Germinal center (tissue), 1 donor: ENCODE measurements around the gene TEX22.
"Not testable (repeated sequence)": the region's sequence is repeated elsewhere in the genome, so short reads cannot be mapped to it uniquely, and the experiment has no call there.

Source experiments
- DNase-seq: peaks from one replicate; pipeline ENCODE4 v3.0.0; 2012; ENCODE audit warnings: mixed read lengths, low spot score

Gene TEX22, protein sequence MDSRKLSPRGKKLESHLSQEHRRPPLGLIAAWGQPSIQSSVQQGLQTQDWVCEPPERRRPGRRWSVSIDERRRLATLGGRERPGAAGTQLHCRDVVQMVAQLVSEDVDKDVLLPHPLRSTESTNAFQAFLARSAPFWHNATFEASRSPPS

GRCh38 chr14:105398044-105398725 lies at the start of gene TEX22:
TEX22 (plus strand) TSS chr14:105398538; CDS start chr14:105399341, 803 bp downstream.
- DNase-seq = peak; percentile 93

DNA sequence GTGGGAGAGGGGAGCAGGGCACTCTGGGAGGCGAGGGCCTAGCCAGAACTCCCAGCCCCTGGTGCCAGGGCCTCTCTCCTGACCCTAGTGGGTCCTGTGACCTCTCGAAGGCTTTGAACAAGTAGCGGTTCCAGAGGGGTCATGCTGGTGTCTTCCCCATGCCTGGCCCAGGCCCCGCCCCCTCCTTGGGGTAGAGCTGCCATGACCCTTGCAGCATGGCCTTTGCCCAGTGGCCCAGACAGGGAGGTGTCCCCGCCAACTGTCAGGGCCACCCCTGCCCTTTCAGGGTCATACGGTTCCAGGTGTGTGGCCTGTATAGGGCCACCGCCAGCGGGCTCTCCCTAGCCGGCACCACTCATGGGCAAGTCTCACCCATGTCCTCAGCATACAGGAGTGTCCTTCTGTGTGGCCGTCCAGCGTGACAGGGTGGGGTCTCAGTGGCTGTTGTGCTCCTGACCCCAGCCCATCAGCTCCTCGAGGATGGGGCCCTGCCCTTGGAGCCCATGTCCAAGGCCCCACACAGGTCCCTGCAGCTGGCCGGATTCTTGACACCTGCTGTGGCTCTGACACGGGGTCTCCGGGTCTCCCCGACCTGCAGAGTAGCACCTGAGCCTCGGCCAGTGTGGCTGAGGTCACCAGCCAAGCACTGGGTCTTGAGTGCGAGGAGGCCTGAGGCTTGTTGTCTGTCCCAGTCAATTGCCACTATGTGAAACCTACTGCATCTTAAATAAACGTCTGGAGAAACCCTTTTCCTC lies 49.2 kb upstream of the TEX22 start:
- no peak for DNase-seq

- no peak for DNase-seq
Measured at GRCh38 chr14:105349992-105350391, 48.3 kb upstream of the TEX22 start.

DNA sequence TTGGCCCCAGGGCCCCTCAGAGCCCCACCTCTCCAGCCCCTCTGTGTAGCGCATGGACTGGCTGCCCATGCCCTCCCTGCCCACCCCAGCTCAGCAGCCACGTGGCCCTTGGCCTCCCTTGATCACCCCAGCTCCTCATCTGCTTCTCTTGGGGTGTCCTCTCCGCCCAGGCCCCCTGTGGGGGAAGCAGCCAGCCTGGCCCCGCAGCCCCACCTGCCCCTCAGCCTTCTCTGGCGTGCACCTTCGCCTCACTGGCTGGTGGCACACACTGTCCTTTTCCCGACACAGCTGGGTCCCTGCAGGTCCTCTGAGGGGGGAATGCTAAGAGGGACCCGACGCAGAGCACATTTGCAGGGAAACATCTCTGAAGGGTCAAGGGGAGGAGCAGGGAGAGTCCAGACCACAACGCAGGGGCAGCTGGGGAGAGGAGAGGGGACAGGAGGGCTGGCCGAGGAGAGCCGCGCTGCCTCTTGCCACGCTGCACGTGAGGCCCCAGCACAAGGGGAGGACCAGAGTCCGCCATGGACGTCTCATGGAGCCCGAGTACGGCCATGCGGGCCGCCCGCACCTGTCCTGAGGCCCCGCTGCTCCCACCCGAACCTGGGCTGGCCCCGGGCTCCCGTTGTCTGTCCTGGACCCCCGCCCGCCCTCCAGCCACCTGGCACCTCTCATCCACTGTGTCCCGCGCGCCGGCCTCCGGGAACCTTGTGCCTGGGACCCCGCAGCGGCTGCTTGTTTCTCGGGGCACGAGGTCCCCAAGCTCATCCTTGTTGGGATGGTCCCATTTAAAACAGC lies 47.7 kb upstream of the TEX22 start:
- DNase-seq = no peak

- no peak for DNase-seq
Measured at GRCh38 chr14:105351410-105351809, 46.9 kb upstream of the TEX22 start.

DNA sequence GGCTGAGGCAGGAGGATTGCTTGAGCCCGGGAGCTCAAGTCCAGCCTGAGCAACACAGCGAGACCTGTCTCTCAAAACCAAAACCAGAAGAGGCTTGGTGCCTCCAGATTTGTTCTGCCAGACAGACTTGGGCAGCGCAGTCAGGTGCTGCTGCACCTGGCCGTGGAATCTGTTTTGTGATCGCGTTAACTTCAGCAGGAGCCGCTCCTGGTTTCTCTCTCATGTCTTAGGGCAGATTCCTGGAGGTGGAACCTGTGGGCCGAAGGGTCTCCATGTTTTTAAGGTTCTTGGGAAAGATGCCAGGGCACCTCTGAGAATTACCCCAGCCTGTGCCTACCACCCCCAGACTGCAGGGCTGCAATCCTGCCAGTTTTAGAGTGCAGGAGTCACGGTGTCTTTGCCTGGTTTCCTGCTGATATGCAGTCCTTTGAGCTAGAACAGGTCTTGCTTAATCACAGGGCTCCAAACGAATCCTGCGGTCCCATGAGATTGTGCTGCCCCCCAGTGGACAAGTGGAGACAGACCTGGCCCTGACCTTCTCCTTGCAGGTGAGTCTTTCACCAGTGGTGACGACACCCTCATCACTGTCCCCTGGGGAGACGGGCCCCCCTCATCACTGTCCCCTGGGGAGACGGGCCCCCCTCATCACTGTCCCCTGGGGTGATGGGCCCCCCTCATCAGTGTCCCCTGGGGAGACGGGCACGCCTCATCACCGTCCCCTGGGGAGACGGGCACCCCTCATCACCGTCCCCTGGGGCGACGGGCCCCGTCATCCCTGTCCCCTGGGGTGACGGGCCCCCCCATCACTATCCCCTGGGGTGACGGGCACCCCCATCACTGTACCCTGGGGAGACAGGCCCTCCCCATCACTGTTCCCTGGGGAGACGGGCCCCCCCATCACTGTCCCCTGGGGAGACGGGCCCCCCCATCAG lies 46.2 kb upstream of the TEX22 start:
- peak; percentile 87 for DNase-seq

DNA sequence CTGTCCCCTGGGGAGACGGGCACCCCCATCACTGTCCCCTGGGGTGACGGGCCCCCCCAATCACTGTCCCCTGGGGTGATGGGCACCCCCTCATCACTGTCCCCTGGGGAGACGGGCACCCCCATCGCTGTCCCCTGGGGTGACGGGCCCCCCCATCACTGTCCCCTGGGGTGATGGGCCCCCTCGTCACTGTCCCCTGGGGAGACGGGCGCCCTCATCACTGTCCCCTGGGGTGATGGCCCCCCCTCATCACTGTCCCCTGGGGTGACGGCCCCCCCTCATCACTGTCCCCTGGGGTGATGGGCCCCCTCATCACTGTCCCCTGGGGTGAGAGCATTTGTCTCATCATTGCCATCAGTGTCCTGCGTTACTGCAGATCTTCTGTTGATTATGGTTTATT lies 45.2 kb upstream of the TEX22 start:
- DNase-seq = no peak

- no peak for DNase-seq
Measured at GRCh38 chr14:105354541-105354940, 43.8 kb upstream of the TEX22 start.

DNA sequence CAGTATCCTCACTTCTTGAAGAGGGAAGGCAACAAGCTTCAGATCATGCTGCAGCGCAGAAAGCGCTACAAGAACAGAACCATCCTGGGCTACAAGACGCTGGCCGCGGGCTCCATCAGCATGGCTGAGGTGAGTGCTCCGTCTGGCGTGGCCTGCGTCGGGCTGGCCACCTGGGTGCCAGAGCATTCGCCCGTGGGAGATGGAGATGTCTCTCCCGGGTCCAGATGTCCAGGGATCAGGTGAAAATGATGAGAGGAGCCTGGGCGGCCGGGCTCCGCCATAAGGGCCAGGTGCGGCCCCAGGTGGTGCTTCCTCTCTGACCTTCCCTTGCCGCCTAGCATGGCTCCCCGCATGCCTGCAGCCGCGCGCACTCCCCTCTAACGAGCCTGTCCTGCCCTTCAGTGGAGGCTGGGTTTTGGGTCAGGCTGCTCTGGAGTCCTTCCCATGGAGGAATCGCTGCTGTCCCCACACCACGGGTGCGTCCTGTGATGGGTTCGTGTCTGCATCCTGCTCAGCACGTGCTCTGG lies 43.2 kb upstream of the TEX22 start:
- no peak for DNase-seq

DNA sequence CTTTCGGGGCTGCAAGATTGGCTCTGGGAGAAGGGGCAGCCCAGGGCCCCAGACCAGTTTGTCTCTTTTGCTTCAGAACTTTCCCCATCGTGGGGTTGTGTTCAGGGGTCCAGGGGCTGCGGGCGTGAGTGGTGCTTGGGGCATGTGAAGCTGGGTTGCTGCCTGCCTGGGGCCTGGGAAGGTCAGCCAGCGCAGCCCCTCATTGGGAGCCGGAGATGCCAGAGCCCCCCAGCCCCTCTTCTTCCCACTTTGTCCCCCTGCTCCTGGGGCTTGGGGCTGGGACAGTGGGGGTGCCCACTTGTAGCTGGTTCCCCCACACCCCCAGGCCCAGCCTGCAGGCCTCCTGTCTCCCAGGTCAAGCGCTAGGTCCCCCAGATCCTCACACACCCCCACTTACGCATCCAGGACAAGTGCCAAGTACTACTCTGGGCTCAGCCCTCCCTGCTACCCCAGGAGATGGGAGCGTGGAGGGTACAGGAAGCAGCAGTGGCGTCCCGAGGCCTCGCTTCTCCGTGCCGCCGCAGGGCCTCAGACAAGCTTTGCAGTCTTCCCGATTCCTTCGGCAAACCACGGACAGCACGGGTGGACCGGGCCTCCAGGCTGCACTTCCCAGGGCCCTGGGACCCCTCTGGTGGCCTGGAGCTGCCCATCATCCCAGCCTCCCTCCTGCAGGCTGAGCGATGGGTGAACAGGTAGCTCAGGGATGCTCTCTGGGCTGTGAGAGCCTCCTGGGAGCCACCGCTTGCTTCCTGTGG lies 42.3 kb upstream of the TEX22 start:
- no peak for DNase-seq

GRCh38 chr14:105356927-105357326 lies 41.4 kb upstream of the TEX22 start:
- no peak for DNase-seq

DNA sequence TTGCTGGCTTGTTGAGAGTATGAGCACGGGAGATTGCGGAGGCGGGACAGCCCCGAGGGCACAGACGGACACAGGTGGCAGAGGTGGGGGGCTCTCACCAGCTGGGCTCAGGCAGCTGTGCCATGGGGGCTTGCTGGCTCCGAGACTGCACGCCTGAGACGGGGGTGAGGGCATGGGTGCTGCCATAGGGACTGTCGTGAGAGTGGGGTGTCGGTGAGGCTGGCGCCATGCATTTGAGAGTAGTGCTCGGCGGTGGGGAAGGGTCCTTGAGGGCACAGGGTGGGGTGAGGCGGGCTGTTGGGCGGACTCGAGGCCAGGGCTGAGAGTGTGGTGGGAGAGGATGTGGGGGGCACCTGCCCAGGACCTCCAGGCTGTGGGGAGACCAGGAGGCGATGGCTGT lies 40.7 kb upstream of the TEX22 start:
- no peak for DNase-seq

- DNase-seq = no peak
Measured at GRCh38 chr14:105358140-105358846, 40.0 kb upstream of the TEX22 start.

DNA sequence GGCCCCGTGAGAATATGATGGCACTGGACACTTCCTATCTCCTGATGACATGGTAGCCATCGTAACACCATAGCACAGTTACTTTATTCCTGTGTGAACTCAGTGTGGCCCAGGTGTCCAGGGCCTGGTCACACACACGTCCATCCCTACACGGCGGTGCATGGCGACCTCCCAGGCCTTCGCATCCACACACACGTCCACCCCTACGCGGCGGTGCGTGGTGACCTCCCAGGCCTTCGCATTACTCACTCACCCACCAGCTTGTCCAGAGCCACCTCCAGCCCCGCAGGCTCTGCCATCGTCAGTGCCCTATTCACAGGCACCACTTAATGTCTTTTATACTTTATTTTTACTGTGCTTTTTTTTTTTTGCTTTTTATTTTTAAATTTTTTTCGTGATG lies 39.4 kb upstream of the TEX22 start:
- DNase-seq = no peak

- DNase-seq = not testable (repeated sequence)
Measured at GRCh38 chr14:105361412-105361811, 36.9 kb upstream of the TEX22 start.

DNA sequence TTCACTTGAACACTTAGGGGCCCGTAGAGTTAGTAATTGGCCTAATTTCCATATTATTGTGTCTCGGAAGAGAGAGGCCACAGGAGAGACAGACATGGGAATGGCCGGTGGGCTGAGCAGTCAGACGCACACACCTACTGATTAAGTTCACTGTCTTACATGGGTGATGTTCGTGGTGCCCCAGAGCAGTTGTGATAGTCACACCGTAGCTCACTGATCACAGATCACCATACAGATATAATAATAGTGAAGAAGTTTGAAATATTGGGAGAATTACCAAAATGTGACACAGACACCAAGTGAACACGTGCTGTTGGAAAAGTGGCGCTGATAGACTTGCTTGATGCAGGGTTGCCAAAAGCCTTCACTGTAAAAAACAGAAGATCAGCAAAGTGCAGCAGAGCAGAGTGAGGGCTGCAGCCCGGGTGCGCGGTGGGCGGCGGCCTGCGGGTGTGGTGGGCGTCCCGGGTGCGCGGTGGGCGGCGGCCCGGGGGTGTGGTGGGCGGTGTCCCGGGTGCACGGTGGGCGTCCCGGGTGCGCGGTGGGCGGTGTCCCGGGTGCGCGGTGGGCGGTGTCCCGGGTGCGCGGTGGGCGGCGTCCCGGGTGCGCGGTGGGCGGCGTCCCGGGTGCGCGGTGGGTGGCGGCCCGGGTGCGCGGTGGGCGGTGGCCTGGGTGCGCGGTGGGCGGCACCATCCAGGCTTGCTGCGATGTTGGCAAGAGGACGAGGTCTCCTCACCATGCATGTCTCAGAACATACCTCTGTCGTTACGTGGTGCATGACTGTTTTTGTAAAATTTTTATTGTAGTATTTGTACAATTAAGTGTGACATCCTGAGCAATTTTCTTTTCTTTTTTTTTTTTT lies 34.3 kb upstream of the TEX22 start:
- peak; percentile 71 for DNase-seq

DNA sequence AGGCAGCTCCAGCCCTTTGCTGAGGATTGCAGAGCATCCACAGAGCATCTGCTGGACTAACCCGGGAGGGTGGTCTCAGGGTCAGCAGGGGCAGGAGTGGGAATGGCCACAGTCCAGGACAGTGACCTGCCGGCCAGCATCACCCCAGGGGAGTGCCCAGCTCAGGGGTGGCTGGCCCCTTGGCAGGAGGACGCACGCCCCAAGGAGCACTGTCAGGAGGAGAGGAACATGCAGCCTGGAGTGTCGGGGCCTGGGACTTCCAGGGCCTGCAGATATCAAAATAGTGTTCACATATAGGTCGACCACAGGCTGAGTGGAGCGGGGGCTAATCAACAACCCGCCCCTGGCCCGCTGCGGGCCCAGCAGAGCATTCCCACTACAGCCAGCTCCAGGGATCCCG lies 33.2 kb upstream of the TEX22 start:
- no peak for DNase-seq

DNA sequence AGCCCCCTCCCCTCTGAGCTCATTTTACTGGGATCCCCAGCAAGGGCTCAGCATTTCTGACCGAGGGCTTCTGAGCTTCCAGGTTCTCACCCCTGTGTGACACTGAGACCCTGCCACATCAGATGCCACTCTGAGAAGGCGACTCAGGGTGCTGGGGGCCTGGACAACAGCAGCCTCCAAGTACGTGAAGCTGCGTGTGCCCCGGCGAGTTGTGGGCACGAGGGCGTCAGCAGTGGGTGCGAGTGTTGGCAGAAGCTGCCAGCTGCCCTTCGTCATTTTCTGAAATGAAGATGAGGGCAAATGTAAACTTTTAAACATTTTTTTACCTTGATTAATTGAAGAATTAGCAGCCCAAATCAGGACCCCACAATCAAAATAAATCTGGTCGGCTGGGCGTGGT lies 32.7 kb upstream of the TEX22 start:
- no peak for DNase-seq
